SK-N-MC (cell line): Measurements from ENCODE around the gene SKA3.
"Not testable (repeated sequence)": the region's sequence is repeated elsewhere in the genome, so short reads cannot be mapped to it uniquely, and the experiment has no call there.

Source experiments
- EZH2 ChIP-seq: fragments of 200-600 bp; sonication (generic); IDR thresholded peaks from one replicate; pipeline ENCODE4 v1.6.1; 2017; ENCODE audit warnings: antibody characterized with exemption
- POLR2AphosphoS5 ChIP-seq: IDR thresholded peaks from 2 replicates; pipeline ENCODE4 v1.6.1; 2012; ENCODE audit warnings: mild to moderate bottlenecking, low read depth, low read length, borderline replicate concordance

GRCh38 chr13:21219716-21220115 lies 43.4 kb upstream of the SKA3 start:
- TF ChIP-seq EZH2, POLR2AphosphoS5: not testable (repeated sequence)
